SK-N-MC (cell line): Measurements from ENCODE around the gene TAB3.

Experiments used
- EZH2 ChIP-seq: fragments of 200-600 bp; sonication (generic); IDR thresholded peaks from one replicate; pipeline ENCODE4 v1.6.1; 2017; ENCODE audit warnings: antibody characterized with exemption
- FOXP2 ChIP-seq: optimal IDR thresholded peaks from 2 replicates; pipeline ENCODE3; 2011; ENCODE audit warnings: mild to moderate bottlenecking, moderate library complexity; ENCODE audit not compliant: insufficient read depth; ENCODE audit errors: extremely low read length, control extremely low read depth
- POLR2AphosphoS5 ChIP-seq: IDR thresholded peaks from 2 replicates; pipeline ENCODE4 v1.6.1; 2012; ENCODE audit warnings: mild to moderate bottlenecking, low read depth, low read length, borderline replicate concordance

DNA sequence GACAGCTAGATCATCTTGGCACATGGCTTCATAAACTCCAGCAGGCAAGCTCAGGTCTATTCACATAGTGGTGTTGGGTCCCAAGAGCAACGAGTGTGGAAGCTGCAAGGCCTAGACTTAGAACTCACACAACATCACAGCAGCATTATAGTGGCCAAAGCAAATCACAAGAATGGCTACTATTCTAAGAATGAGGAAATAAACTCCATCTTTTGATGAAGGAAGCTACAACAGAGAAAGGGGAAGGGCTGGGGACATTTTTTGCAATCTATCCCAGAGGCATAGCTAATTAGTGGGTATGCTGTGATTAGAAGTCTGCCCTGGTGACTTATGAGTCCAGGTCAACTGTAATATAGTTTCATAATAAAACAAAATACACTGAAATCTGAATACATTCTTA is 42.9 kb upstream of the TAB3 start:
- TF ChIP-seq POLR2AphosphoS5 = no peak
- TF ChIP-seq EZH2 = no peak
- TF ChIP-seq FOXP2 = no peak
